Measurements from ENCODE around the gene RAB4A. TPM values are rescaled to one million over a fixed set of nuclear protein-coding genes. Genes with fewer than 3 reads are reported as not detected.

The RAB4A gene
- total and polyA plus RNA-seq, 8 donors: 34.8 to 64.0 (median 56.0) TPM

DNA sequence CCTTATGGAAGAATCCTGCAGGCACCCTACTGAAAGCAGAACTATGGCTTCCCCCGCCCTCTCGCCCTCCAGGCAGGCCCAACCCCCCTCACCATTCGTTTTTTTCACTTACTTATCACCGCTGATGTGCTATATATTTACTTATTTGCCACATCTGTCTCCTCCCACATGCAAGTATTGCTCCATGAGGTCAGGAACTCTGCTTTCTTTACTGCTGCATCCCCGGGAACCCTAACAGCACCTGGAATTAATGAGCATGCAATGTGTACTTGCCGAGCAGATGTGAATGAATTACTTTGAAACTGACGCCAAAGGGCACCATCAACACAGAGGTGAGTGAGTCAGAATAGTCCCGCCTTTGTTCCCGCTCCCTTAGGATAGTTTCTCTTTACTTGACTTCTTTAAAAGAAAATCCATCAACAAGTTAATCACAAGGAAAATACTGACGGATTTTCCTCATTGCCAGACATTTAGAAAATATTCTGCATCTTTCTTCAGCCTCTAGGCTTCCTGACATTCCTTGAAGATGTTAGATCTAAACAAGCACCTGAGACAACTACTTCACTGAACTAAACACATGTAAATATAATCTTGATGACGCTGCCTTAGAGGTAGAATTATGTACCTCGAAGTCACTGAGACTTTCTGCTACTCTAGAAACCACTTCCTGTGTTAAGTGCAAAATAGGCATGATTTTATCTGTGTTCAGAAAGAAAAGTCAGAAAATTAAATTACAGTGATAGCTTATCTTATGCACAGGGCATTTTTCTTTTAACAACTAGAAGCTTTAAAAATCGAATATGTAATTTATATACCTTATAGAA lies 17.5 kb upstream of the RAB4A start:
- TF ChIP-seq, protein P1, sequence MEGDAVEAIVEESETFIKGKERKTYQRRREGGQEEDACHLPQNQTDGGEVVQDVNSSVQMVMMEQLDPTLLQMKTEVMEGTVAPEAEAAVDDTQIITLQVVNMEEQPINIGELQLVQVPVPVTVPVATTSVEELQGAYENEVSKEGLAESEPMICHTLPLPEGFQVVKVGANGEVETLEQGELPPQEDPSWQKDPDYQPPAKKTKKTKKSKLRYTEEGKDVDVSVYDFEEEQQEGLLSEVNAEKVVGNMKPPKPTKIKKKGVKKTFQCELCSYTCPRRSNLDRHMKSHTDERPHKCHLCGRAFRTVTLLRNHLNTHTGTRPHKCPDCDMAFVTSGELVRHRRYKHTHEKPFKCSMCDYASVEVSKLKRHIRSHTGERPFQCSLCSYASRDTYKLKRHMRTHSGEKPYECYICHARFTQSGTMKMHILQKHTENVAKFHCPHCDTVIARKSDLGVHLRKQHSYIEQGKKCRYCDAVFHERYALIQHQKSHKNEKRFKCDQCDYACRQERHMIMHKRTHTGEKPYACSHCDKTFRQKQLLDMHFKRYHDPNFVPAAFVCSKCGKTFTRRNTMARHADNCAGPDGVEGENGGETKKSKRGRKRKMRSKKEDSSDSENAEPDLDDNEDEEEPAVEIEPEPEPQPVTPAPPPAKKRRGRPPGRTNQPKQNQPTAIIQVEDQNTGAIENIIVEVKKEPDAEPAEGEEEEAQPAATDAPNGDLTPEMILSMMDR (IDR thresholded peaks at IDR 0.05): no peak
- peaks cover 0 to 20% of the 10 kb centered on the region in 2 donors for H3K4me1 ChIP-seq
- H3K9me3 ChIP-seq: no peaks in the 10 kb centered on the region
- ATAC-seq: no peak
- intact Hi-C loops (cut with DNase I): loop anchor here in 1 of 2 donors (10.0 kb wide), 1 partner anchor 221 kb away; no protein-coding TSS in a partner anchor
- no peak overlapping the region for H3K4me3 ChIP-seq
- H3K27ac ChIP-seq: no peak overlapping the region
- no peaks in the 10 kb centered on the region for H3K27me3 ChIP-seq
- no peak for DNase-seq
- H3K36me3 ChIP-seq: no peaks in the 10 kb centered on the region

DNA sequence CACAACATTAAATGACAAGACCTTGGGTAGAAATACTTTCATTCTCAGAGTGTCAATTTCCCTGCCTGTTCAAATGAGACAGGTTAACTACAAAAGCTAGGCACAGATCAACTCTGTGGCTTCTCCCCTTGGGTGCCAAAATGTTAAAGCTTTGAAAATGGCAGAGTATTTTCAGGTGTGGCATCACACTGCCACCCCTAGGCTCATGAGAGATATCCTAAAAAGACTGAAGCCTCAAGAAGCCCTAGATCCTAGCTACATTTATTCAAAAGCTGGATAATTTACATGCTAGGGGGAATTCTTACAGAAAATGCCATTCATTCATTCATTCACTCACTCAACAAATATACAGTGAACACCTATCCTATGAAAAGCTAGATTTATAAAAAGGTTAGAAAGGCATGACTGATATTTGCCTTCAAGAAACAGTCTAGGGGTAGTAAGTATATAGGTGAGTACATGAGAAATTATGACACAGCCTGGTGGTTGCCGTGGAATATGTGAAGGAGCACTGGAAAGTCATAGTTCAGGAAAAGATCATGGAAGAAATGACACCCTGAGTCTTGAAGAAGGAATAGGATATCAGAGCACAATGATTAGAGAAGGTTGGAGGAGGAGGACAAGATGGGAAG lies 15.9 kb upstream of the RAB4A start:
- ATAC-seq (peak; percentile 29), DNase-seq (peak in 1 of 4 donors; percentile 37)
- Histone ChIP-seq H3K9me3 (no peaks in the 10 kb centered on the region), H3K4me1 (peaks cover 0 to 19% of the 10 kb centered on the region in 2 donors), H3K27ac (no peak overlapping the region), H3K27me3 (no peaks in the 10 kb centered on the region), H3K36me3 (no peaks in the 10 kb centered on the region), H3K4me3 (no peak overlapping the region)
- intact Hi-C loops (cut with DNase I): loop anchor here in 1 of 2 donors (10.0 kb wide), 1 partner anchor 220 kb away; no protein-coding TSS in a partner anchor
- TF ChIP-seq, protein P1 (IDR thresholded peaks at IDR 0.05): no peak

DNA sequence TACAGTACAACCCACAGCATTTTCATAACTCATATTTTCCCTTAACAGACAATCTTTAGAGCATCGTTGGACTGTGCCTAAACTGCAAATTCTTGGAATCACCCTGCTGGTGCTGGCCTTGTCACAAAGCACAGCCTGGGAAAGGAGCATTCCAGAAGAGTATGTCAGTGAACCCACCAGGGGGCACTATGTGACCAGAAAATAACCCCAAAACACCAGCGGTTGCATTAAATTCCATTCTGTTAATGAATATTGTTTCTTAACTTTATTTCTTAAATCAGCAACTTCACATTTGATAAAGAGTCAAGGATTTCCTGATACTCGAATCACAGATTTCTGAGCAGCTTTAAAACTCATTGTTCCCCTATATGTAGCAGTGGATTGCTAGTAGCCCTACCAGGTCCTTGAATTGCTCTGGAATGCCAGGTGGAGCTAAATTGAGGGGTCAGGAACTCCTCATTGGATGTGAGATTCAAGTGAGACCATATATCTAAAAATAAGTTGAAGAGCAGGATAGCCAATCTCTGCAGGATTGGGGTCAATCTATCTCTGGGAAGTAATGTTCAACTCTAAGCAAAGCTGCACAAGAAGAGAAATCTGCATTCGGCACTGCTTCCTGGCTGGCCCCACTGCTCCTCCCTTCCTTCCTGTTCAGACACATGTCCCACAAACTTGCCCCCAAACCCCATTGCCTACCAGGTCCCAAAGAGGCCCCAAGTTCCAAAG lies 12.7 kb upstream of the RAB4A start:
- DNase-seq: peak in 2 of 4 donors; percentile 65 to 81
- Histone ChIP-seq H3K4me3 (no peak overlapping the region), H3K4me1 (peaks cover 0 to 15% of the 10 kb centered on the region in 2 donors), H3K36me3 (no peaks in the 10 kb centered on the region), H3K27me3 (no peaks in the 10 kb centered on the region), H3K9me3 (no peaks in the 10 kb centered on the region), H3K27ac (no peak overlapping the region)
- peak; percentile 95 for ATAC-seq
- TF ChIP-seq, protein P1 (IDR thresholded peaks at IDR 0.05): peak; percentile 80 to 88
- intact Hi-C loops (cut with DNase I): loop anchor here in 1 of 2 donors (10.0 kb wide), 1 partner anchor 217 kb away; no protein-coding TSS in a partner anchor

DNA sequence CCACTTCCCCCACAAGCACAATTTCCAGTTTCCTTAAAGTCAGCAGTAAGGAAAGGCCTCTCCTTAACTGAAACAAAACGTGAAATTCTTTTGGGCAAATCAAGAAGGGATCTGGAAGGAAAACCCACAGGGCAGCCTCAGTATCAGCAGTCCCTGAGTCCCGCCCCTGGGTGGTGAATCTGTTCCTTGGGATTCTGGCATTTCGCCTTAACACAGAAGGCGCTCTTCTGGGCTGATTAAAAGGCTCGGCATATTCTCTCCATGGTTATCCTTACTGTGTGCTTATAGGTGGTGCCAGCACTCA lies 12.2 kb upstream of the RAB4A start:
- Histone ChIP-seq H3K4me1 (peaks cover 0 to 12% of the 10 kb centered on the region in 2 donors), H3K36me3 (no peaks in the 10 kb centered on the region), H3K27me3 (no peaks in the 10 kb centered on the region), H3K4me3 (no peak overlapping the region), H3K27ac (no peak overlapping the region), H3K9me3 (no peaks in the 10 kb centered on the region)
- DNase-seq (no peak), ATAC-seq (peak; percentile 9)
- TF ChIP-seq, protein P1 (IDR thresholded peaks at IDR 0.05): no peak
- intact Hi-C loops (cut with DNase I): loop anchor here in 1 of 2 donors (10.0 kb wide), 1 partner anchor 216 kb away; no protein-coding TSS in a partner anchor

Data from left lung (tissue), 10 donors.